K562 (cell line): ENCODE results near the gene INO80E. TPM values are rescaled to one million over a fixed set of nuclear protein-coding genes. Genes with fewer than 3 reads are reported as not detected.

Source experiments
- ARID1B ChIP-seq: fragments of 450-650 bp; IDR thresholded peaks from 2 replicates; pipeline ENCODE4 v1.6.1; 2016; ENCODE audit warnings: antibody characterized with exemption, mild to moderate bottlenecking, inconsistent platforms
- ARNT ChIP-seq, 2 experiments: fragments of 450-650 bp; IDR thresholded peaks; 2 replicates each; pipeline ENCODE4 v1.6.1; 2016; ENCODE audit warnings: mild to moderate bottlenecking in 1 of 2
- CBFA2T2 ChIP-seq: fragments of 450-650 bp; conservative IDR thresholded peaks from 2 replicates; pipeline ENCODE4 v1.6.1; 2017; ENCODE audit warnings: mild to moderate bottlenecking
- CHD1 ChIP-seq: fragments of 200-600 bp; sonication (generic); IDR thresholded peaks from one replicate; pipeline ENCODE4 v1.6.1; 2012; ENCODE audit warnings: mild to moderate bottlenecking, moderate library complexity, low read length, inconsistent platforms
- CHD2 ChIP-seq: IDR thresholded peaks from 2 replicates; pipeline ENCODE4 v1.6.1; 2011; ENCODE audit warnings: low read depth, low read length
- KAT2B ChIP-seq: IDR thresholded peaks from one replicate; pipeline ENCODE4 v1.6.1; 2012; ENCODE audit warnings: low read depth, mild to moderate bottlenecking, control low read depth, inconsistent platforms, low read length, moderate library complexity
- KDM1A ChIP-seq, 2 experiments: fragments of 450-650 bp; IDR thresholded peaks; 2 replicates each; pipeline ENCODE4 v1.6.1; 2016; ENCODE audit warnings: mild to moderate bottlenecking in 2 of 2
- MCM2 ChIP-seq: fragments of 450-650 bp; IDR thresholded peaks from 2 replicates; pipeline ENCODE4 v1.6.1; 2017; ENCODE audit warnings: low read depth, mild to moderate bottlenecking
- MEF2D ChIP-seq: conservative IDR thresholded peaks from 2 replicates; pipeline ENCODE4 v1.6.1; 2016; ENCODE audit warnings: low read depth, missing genetic modification characterization, missing compliant biosample characterization
- MTA2 ChIP-seq: fragments of 450-650 bp; IDR thresholded peaks from 2 replicates; pipeline ENCODE4 v1.6.1; 2016; ENCODE audit warnings: low read depth
- NBN ChIP-seq: fragments of 450-650 bp; IDR thresholded peaks from 2 replicates; pipeline ENCODE4 v1.6.1; 2016; ENCODE audit warnings: low read depth, mild to moderate bottlenecking
- PHF20 ChIP-seq: fragments of 450-650 bp; IDR thresholded peaks from 2 replicates; pipeline ENCODE4 v1.6.1; 2018; ENCODE audit not compliant: partially characterized antibody
- PTTG1 ChIP-seq: fragments of 450-650 bp; IDR thresholded peaks from 2 replicates; pipeline ENCODE4 v1.6.1; 2016; ENCODE audit warnings: low read depth, mild to moderate bottlenecking, missing genetic modification characterization, missing compliant biosample characterization
- PYGO2 ChIP-seq: fragments of 450-650 bp; IDR thresholded peaks from 2 replicates; pipeline ENCODE4 v1.6.1; 2016; ENCODE audit warnings: mild to moderate bottlenecking, missing genetic modification characterization, moderate library complexity, missing compliant biosample characterization
- RBFOX2 ChIP-seq: fragments of 200-400 bp; formaldehyde crosslinking; IDR thresholded peaks from 2 replicates; pipeline ENCODE4 v1.6.1; 2017; ENCODE audit warnings: low read depth, mild to moderate bottlenecking, low read length, moderate library complexity
- SMAD4 ChIP-seq: fragments of 250-450 bp; sonication (Bioruptor Pico); conservative IDR thresholded peaks from 2 replicates; pipeline ENCODE4 v1.8.0; 2021; ENCODE audit warnings: inconsistent platforms, mild to moderate bottlenecking, moderate library complexity
- XRCC3 ChIP-seq: fragments of 450-650 bp; IDR thresholded peaks from 2 replicates; pipeline ENCODE4 v1.6.1; 2017; ENCODE audit warnings: mild to moderate bottlenecking, moderate library complexity
- ZBTB17 ChIP-seq: fragments of 450-650 bp; formaldehyde crosslinking; IDR thresholded peaks from 2 replicates; pipeline ENCODE4 v1.4.0; 2020; ENCODE audit warnings: mild to moderate bottlenecking
- ZNF239 ChIP-seq: fragments of 250-450 bp; sonication (Bioruptor Pico); IDR thresholded peaks from 2 replicates; pipeline ENCODE4 v1.4.0; 2020; ENCODE audit warnings: mild to moderate bottlenecking
- ZNF263 ChIP-seq: sonication (generic); formaldehyde crosslinking; IDR thresholded peaks from 2 replicates; pipeline ENCODE4 v1.8.0; 2022; ENCODE audit warnings: mild to moderate bottlenecking, missing genetic modification reagents, borderline replicate concordance
- polyA plus RNA-seq, 8 experiments: library from polyadenylated mRNA; depleted of rRNA in 4 of 8; stranded (reverse) in 5 of 8; unstranded in 3 of 8; fragments of >200 nt; fragmentation: Nextera tagmentation in 2 of 8; fragmentation: Illumina TruSeq in 1 of 8; extraction: Ambion mirVana in 2 of 8; extraction: Trizol in 1 of 8; gene quantifications; 2 replicates each; pipeline versions ENCODE4 v1.2.1 to v1.2.3, GENCODE V29; 2011 to 2014; ENCODE audit warnings: inconsistent platforms in 1 of 8, missing spikeins in 1 of 8
- total RNA-seq, 7 experiments: library from RNA; depleted of rRNA in 6 of 7; stranded (reverse); fragments of >200 nt in 6 of 7; fragmentation: Illumina TruSeq in 2 of 7; extraction: Trizol in 2 of 7; gene quantifications; 2 replicates each; pipeline versions ENCODE4 v1.2.1 to v1.2.3, GENCODE V29; 2011 to 2021; ENCODE audit warnings: low replicate concordance in 1 of 7
- TF ChIP-seq, protein P1 (sequence below): sonication (generic); formaldehyde crosslinking; IDR thresholded peaks from 2 replicates; pipeline ENCODE4 v1.8.1; 2022; ENCODE audit warnings: missing genetic modification reagents
- TF ChIP-seq, protein P2 (sequence below): fragments of 450-650 bp; IDR thresholded peaks from 2 replicates; pipeline ENCODE4 v1.7.0; 2016; ENCODE audit warnings: borderline replicate concordance
- TF ChIP-seq, protein P3 (sequence below): IDR thresholded peaks from 3 replicates; pipeline ENCODE4 v1.6.1; 2011; ENCODE audit warnings: borderline replicate concordance, mild to moderate bottlenecking; ENCODE audit not compliant: insufficient read length, insufficient read depth
- TF ChIP-seq, protein P4 (sequence below): IDR thresholded peaks from 3 replicates; pipeline ENCODE4 v1.6.1; 2011; ENCODE audit warnings: borderline replicate concordance, mild to moderate bottlenecking, moderate library complexity; ENCODE audit not compliant: insufficient read length; ENCODE audit errors: extremely low read depth

The INO80E gene
- total and polyA plus RNA-seq, 9 of the 15 experiments (the other 6 are each of a cell fraction or from before 2014, with no cell fraction given) = 0.31 to 102 (median 49.3) TPM

DNA sequence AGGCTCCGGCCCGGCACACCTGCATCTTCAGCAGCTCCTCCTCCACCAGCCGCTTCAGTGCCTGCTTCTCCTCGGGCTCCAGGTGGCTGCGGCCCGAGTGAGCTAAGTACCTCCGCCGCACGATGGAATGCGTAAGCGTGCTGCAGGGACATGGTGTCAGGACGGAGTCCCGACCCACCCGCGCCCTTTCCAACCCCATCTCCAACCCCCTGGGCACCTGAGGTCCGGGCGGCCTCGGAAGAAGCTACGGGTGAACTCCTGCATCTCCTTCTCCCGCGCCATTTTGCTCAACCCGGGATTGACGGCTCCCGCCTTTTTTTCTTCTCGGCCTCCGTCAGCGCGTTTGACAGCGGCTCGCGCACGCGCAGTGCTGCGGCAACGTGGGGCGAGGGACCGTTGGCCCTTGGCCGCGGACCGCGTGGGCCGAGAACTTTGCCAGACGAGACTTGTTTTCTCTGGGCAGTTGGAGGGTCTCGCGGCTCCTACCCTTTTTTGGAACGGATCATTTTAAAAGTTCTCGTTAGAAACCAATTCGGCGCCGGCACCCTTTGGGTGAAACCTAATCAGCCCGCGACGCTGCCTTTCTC is 624 bp upstream of the INO80E start, which contains the start of gene HIRIP3 (continued):
- TF ChIP-seq ZNF263 (CRISPR knock-in tag) (no peak), ARID1B (peak; percentile 27), PYGO2 (tag) (no peak), PHF20 (peak; percentile 36), SMAD4 (CRISPR knock-in tag) (0 out of 2 replicates have a peak, but pooled peaks have one; percentile 38), ZNF239 (CRISPR knock-in tag) (peak; percentile 5; the same call in 1 of the 2 replicates), PTTG1 (tag) (no peak), CHD1 (no peak), MTA2 (no peak), ARNT (IDR thresholded peaks at IDR 0.05) (no peak), RBFOX2 (peak; percentile 92), ZBTB17 (CRISPR knock-in tag) (no peak), KDM1A (IDR thresholded peaks at IDR 0.05) (no peak), KAT2B (no peak), NBN (peak; percentile 16; the same call in 1 of the 2 replicates), CHD2 (no peak), CBFA2T2 (no peak), MEF2D (tag) (no peak), MCM2 (no peak), XRCC3 (no peak)
- TF ChIP-seq, protein P1, sequence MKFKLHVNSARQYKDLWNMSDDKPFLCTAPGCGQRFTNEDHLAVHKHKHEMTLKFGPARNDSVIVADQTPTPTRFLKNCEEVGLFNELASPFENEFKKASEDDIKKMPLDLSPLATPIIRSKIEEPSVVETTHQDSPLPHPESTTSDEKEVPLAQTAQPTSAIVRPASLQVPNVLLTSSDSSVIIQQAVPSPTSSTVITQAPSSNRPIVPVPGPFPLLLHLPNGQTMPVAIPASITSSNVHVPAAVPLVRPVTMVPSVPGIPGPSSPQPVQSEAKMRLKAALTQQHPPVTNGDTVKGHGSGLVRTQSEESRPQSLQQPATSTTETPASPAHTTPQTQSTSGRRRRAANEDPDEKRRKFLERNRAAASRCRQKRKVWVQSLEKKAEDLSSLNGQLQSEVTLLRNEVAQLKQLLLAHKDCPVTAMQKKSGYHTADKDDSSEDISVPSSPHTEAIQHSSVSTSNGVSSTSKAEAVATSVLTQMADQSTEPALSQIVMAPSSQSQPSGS = no peak
- TF ChIP-seq, protein P2, sequence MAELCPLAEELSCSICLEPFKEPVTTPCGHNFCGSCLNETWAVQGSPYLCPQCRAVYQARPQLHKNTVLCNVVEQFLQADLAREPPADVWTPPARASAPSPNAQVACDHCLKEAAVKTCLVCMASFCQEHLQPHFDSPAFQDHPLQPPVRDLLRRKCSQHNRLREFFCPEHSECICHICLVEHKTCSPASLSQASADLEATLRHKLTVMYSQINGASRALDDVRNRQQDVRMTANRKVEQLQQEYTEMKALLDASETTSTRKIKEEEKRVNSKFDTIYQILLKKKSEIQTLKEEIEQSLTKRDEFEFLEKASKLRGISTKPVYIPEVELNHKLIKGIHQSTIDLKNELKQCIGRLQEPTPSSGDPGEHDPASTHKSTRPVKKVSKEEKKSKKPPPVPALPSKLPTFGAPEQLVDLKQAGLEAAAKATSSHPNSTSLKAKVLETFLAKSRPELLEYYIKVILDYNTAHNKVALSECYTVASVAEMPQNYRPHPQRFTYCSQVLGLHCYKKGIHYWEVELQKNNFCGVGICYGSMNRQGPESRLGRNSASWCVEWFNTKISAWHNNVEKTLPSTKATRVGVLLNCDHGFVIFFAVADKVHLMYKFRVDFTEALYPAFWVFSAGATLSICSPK = no peak
- TF ChIP-seq, protein P3, sequence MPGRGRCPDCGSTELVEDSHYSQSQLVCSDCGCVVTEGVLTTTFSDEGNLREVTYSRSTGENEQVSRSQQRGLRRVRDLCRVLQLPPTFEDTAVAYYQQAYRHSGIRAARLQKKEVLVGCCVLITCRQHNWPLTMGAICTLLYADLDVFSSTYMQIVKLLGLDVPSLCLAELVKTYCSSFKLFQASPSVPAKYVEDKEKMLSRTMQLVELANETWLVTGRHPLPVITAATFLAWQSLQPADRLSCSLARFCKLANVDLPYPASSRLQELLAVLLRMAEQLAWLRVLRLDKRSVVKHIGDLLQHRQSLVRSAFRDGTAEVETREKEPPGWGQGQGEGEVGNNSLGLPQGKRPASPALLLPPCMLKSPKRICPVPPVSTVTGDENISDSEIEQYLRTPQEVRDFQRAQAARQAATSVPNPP = no peak
- TF ChIP-seq, protein P4, sequence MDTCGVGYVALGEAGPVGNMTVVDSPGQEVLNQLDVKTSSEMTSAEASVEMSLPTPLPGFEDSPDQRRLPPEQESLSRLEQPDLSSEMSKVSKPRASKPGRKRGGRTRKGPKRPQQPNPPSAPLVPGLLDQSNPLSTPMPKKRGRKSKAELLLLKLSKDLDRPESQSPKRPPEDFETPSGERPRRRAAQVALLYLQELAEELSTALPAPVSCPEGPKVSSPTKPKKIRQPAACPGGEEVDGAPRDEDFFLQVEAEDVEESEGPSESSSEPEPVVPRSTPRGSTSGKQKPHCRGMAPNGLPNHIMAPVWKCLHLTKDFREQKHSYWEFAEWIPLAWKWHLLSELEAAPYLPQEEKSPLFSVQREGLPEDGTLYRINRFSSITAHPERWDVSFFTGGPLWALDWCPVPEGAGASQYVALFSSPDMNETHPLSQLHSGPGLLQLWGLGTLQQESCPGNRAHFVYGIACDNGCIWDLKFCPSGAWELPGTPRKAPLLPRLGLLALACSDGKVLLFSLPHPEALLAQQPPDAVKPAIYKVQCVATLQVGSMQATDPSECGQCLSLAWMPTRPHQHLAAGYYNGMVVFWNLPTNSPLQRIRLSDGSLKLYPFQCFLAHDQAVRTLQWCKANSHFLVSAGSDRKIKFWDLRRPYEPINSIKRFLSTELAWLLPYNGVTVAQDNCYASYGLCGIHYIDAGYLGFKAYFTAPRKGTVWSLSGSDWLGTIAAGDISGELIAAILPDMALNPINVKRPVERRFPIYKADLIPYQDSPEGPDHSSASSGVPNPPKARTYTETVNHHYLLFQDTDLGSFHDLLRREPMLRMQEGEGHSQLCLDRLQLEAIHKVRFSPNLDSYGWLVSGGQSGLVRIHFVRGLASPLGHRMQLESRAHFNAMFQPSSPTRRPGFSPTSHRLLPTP = no peak
